Neural cell (in vitro differentiated cells): Measurements from ENCODE around the gene NLRX1. TPM values are rescaled to one million over a fixed set of nuclear protein-coding genes. Genes with fewer than 3 reads are reported as not detected.
"Not testable (repeated sequence)": the region's sequence is repeated elsewhere in the genome, so short reads cannot be mapped to it uniquely, and the experiment has no call there.

ENCODE experiments used
- H2AFZ ChIP-seq: fragments of 200-600, 300-800 bp; sonication (generic), shearing (Covaris generic); 2 replicates; pipeline ENCODE4 v1.6.0; 2014; ENCODE audit warnings: low read depth, mild to moderate bottlenecking, antibody characterized with exemption, low read length, moderate library complexity
- H3F3A ChIP-seq: fragments of 200-600 bp; shearing (Covaris generic); 2 replicates; pipeline ENCODE4 v1.6.1; 2016; ENCODE audit warnings: mild to moderate bottlenecking, moderate library complexity, mixed read lengths, antibody characterized with exemption, low read length; ENCODE audit not compliant: insufficient read depth, poor library complexity, severe bottlenecking
- H3K27ac ChIP-seq: fragments of 200-600, 300-800 bp; sonication (generic), shearing (Covaris generic); 2 replicates; pipeline ENCODE4 v1.5.1; 2014; ENCODE audit warnings: mild to moderate bottlenecking, low read length, moderate library complexity
- H3K27me3 ChIP-seq: fragments of 300-800, 200-600 bp; sonication (generic), shearing (Covaris generic); 2 replicates; pipeline ENCODE4 v1.6.0; 2014; ENCODE audit warnings: mild to moderate bottlenecking, low read depth, low read length, moderate library complexity; ENCODE audit not compliant: insufficient read depth
- H3K36me3 ChIP-seq: fragments of 300-800, 200-600 bp; sonication (generic), shearing (Covaris generic); 2 replicates; pipeline ENCODE4 v1.5.1; 2014; ENCODE audit warnings: mild to moderate bottlenecking, antibody characterized with exemption, low read length, moderate library complexity; ENCODE audit not compliant: insufficient read depth
- H3K4me2 ChIP-seq: fragments of 300-800, 200-600 bp; sonication (generic), shearing (Covaris generic); 2 replicates; pipeline ENCODE4 v1.6.0; 2014; ENCODE audit warnings: mild to moderate bottlenecking, low read length
- H3K4me3 ChIP-seq: fragments of 300-800, 200-600 bp; sonication (generic), shearing (Covaris generic); 2 replicates; pipeline ENCODE4 v1.5.1; 2014; ENCODE audit warnings: mild to moderate bottlenecking, low read length, moderate library complexity
- H3K79me2 ChIP-seq: fragments of 200-600 bp; shearing (Covaris generic); replicated peaks from 2 replicates; pipeline ENCODE4 v1.6.0; 2014; ENCODE audit warnings: mild to moderate bottlenecking, low read length, moderate library complexity; ENCODE audit not compliant: insufficient read depth
- H3K9ac ChIP-seq: fragments of 300-800, 200-600 bp; sonication (generic), shearing (Covaris generic); 2 replicates; pipeline ENCODE4 v1.6.1; 2016; ENCODE audit warnings: mild to moderate bottlenecking, low read length, mixed read lengths
- H3K9me2 ChIP-seq: fragments of 200-600 bp; shearing (Covaris generic); 2 replicates; pipeline ENCODE4 v1.6.1; 2016; ENCODE audit warnings: mild to moderate bottlenecking, low read length, mixed read lengths; ENCODE audit not compliant: insufficient read depth
- H3K9me3 ChIP-seq: fragments of 200-600, 300-800 bp; sonication (generic), shearing (Covaris generic); 2 replicates; pipeline ENCODE4 v1.6.1; 2016; ENCODE audit warnings: mild to moderate bottlenecking, mixed run types, low read length, moderate library complexity, mixed read lengths
- H4K20me1 ChIP-seq: fragments of 200-600 bp; shearing (Covaris generic); 2 replicates; pipeline ENCODE4 v1.6.1; 2016; ENCODE audit warnings: mild to moderate bottlenecking, mixed run types; ENCODE audit not compliant: insufficient read depth
- CTCF ChIP-seq: fragments of 450-650 bp; IDR thresholded peaks from 2 replicates; pipeline ENCODE4 v1.5.1; 2014; ENCODE audit warnings: antibody characterized with exemption, mild to moderate bottlenecking, moderate library complexity; ENCODE audit not compliant: poor library complexity, severe bottlenecking
- EP300 ChIP-seq: fragments of 450-650 bp; conservative IDR thresholded peaks from 2 replicates; pipeline ENCODE4 v1.6.1; 2014; ENCODE audit warnings: antibody characterized with exemption, mild to moderate bottlenecking, moderate library complexity; ENCODE audit not compliant: poor library complexity, severe bottlenecking
- EZH2 ChIP-seq: fragments of 200-600, 300-800 bp; shearing (Covaris generic), sonication (generic); IDR thresholded peaks from 2 replicates; pipeline ENCODE4 v1.6.1; 2014; ENCODE audit warnings: antibody characterized with exemption, low read length, borderline replicate concordance, mild to moderate bottlenecking; ENCODE audit not compliant: insufficient read depth, poor library complexity, severe bottlenecking
- MXI1 ChIP-seq: fragments of 450-650 bp; conservative IDR thresholded peaks from 2 replicates; pipeline ENCODE4 v1.6.1; 2014; ENCODE audit warnings: antibody characterized with exemption, mild to moderate bottlenecking; ENCODE audit not compliant: poor library complexity, severe bottlenecking
- POLR2AphosphoS5 ChIP-seq: IDR thresholded peaks from 2 replicates; pipeline ENCODE4 v1.6.1; 2012
- RAD21 ChIP-seq: fragments of 450-650 bp; conservative IDR thresholded peaks from 2 replicates; pipeline ENCODE4 v1.6.1; 2014; ENCODE audit warnings: antibody characterized with exemption, mild to moderate bottlenecking, moderate library complexity
- REST ChIP-seq: IDR thresholded peaks from 2 replicates; pipeline ENCODE4 v1.6.1; 2012; ENCODE audit warnings: borderline replicate concordance
- SMC3 ChIP-seq: fragments of 450-650 bp; conservative IDR thresholded peaks from 2 replicates; pipeline ENCODE4 v1.6.1; 2014; ENCODE audit warnings: antibody characterized with exemption, mild to moderate bottlenecking, moderate library complexity; ENCODE audit not compliant: poor library complexity
- TAF1 ChIP-seq: IDR thresholded peaks from 2 replicates; pipeline ENCODE4 v1.6.1; 2012; ENCODE audit warnings: low read depth
- polyA plus RNA-seq: library from polyadenylated mRNA; depleted of rRNA; stranded (reverse); fragments of >200 nt; gene quantifications from 2 replicates; pipeline ENCODE4 v1.2.3, GENCODE V29; 2014

NLRX1 gene
- polyA plus RNA-seq, 1 donor from 2014 or later, result 1.6 TPM

- no peak overlapping the region for H3K4me2 ChIP-seq
- H3K9me2 ChIP-seq, result no peaks in the 10 kb centered on the region
- no peaks in the 10 kb centered on the region for H3K79me2 ChIP-seq
- no peaks in the 10 kb centered on the region for H3K36me3 ChIP-seq
- no peak for TF ChIP-seq EP300
- TF ChIP-seq POLR2AphosphoS5, result no peak
- no peak for TF ChIP-seq TAF1
- TF ChIP-seq SMC3, result no peak
- TF ChIP-seq RAD21, result no peak
- TF ChIP-seq EZH2, result no peak
- TF ChIP-seq MXI1, result no peak
- no peak for TF ChIP-seq REST
- TF ChIP-seq CTCF, result no peak
- no peaks in the 10 kb centered on the region for H4K20me1 ChIP-seq
- H3K27ac ChIP-seq, result no peak overlapping the region
- no peaks in the 10 kb centered on the region for H3F3A ChIP-seq
- H3K9me3 ChIP-seq, result no peaks in the 10 kb centered on the region
- H3K27me3 ChIP-seq, result no peaks in the 10 kb centered on the region
- H3K9ac ChIP-seq, result no peak overlapping the region
- no peak overlapping the region for H2AFZ ChIP-seq
- H3K4me3 ChIP-seq, result no peak overlapping the region
These were observed 6.7 kb upstream of the NLRX1 start for GRCh38 chr11:119161871-119162270.

- H3K79me2 ChIP-seq, result no peaks in the 10 kb centered on the region
- no peaks in the 10 kb centered on the region for H3F3A ChIP-seq
- no peak overlapping the region for H3K9ac ChIP-seq
- TF ChIP-seq POLR2AphosphoS5, result no peak
- TF ChIP-seq EZH2, result no peak
- no peak for TF ChIP-seq EP300
- TF ChIP-seq RAD21, result no peak
- no peak for TF ChIP-seq REST
- no peak for TF ChIP-seq MXI1
- no peak for TF ChIP-seq SMC3
- no peak for TF ChIP-seq CTCF
- no peak for TF ChIP-seq TAF1
- H3K4me3 ChIP-seq, result no peak overlapping the region
- peaks cover 13% of the 10 kb centered on the region for H3K27me3 ChIP-seq
- no peak overlapping the region for H3K27ac ChIP-seq
- H3K9me3 ChIP-seq, result no peaks in the 10 kb centered on the region
- H4K20me1 ChIP-seq, result no peaks in the 10 kb centered on the region
- no peak overlapping the region for H2AFZ ChIP-seq
- H3K9me2 ChIP-seq, result no peaks in the 10 kb centered on the region
- no peak overlapping the region for H3K4me2 ChIP-seq
- no peaks in the 10 kb centered on the region for H3K36me3 ChIP-seq
These were observed 2.0 kb upstream of the NLRX1 start for GRCh38 chr11:119166368-119167076.

- H3K27ac ChIP-seq, H4K20me1 ChIP-seq, H3K4me2 ChIP-seq, H3K9me2 ChIP-seq, H3K36me3 ChIP-seq, H3K79me2 ChIP-seq, H3K4me3 ChIP-seq, H3K9me3 ChIP-seq, H2AFZ ChIP-seq, H3F3A ChIP-seq, H3K9ac ChIP-seq: not testable (repeated sequence)
- H3K27me3 ChIP-seq, result peaks cover 13% of the 10 kb centered on the region
These were observed 1.5 kb upstream of the NLRX1 start for GRCh38 chr11:119167077-119167458.
